ENCODE data around the gene PROB1. TPM values are rescaled to one million over a fixed set of nuclear protein-coding genes. Genes with fewer than 3 reads are reported as not detected.
"Not testable (repeated sequence)": the region's sequence is repeated elsewhere in the genome, so short reads cannot be mapped to it uniquely, and the experiment has no call there.

Gene PROB1, protein sequence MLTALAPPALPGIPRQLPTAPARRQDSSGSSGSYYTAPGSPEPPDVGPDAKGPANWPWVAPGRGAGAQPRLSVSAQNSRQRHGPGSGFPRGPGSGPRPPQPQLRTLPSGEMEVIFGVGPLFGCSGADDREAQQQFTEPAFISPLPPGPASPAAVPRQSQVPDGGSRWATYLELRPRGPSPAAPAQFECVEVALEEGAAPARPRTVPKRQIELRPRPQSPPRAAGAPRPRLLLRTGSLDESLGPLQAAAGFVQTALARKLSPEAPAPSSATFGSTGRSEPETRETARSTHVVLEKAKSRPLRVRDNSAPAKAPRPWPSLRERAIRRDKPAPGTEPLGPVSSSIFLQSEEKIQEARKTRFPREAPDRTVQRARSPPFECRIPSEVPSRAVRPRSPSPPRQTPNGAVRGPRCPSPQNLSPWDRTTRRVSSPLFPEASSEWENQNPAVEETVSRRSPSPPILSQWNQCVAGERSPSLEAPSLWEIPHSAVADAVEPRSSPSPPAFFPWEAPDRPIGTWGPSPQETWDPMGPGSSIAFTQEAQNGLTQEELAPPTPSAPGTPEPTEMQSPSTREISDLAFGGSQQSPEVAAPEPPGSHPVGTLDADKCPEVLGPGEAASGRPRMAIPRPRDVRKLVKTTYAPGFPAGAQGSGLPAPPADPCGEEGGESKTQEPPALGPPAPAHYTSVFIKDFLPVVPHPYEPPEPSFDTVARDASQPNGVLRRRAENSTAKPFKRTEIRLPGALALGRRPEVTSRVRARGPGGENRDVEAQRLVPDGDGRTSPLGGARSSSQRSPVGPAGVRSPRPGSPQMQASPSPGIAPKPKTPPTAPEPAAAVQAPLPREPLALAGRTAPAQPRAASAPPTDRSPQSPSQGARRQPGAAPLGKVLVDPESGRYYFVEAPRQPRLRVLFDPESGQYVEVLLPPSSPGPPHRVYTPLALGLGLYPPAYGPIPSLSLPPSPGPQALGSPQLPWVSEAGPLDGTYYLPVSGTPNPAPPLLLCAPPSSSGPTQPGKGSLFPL
- polyA plus RNA-seq: 2.1 TPM
- long read RNA-seq, donor 1: 0 reads
- long read RNA-seq, donor 2, full-length matches to known transcripts: 4 of 4 reads
- long read RNA-seq, donor 2, partial matches to known transcripts: 0 of 4 reads
- long read RNA-seq, donor 2, other reads (novel, unspliced or antisense): 0 of 4 reads
- long read RNA-seq, donor 3, full-length matches to known transcripts: 4 of 4 reads
- long read RNA-seq, donor 3, partial matches to known transcripts: 0 of 4 reads
- long read RNA-seq, donor 3, other reads (novel, unspliced or antisense): 0 of 4 reads
- long read RNA-seq, donor 4: 0 reads
- long read RNA-seq, donor 5, full-length matches to known transcripts: 2 of 2 reads
- long read RNA-seq, donor 5, partial matches to known transcripts: 0 of 2 reads
- long read RNA-seq, donor 5, other reads (novel, unspliced or antisense): 0 of 2 reads
- long read RNA-seq, donor 6, full-length matches to known transcripts: 2 of 2 reads
- long read RNA-seq, donor 6, partial matches to known transcripts: 0 of 2 reads
- long read RNA-seq, donor 6, other reads (novel, unspliced or antisense): 0 of 2 reads
- long read RNA-seq, donor 7, full-length matches to known transcripts: 1 of 1 reads
- long read RNA-seq, donor 7, partial matches to known transcripts: 0 of 1 reads
- long read RNA-seq, donor 7, other reads (novel, unspliced or antisense): 0 of 1 reads
- long read RNA-seq, donor 8, full-length matches to known transcripts: 7 of 7 reads
- long read RNA-seq, donor 8, partial matches to known transcripts: 0 of 7 reads
- long read RNA-seq, donor 8, other reads (novel, unspliced or antisense): 0 of 7 reads
- long read RNA-seq, donor 9, full-length matches to known transcripts: 1 of 1 reads
- long read RNA-seq, donor 9, partial matches to known transcripts: 0 of 1 reads
- long read RNA-seq, donor 9, other reads (novel, unspliced or antisense): 0 of 1 reads
- long read RNA-seq, donor 10, full-length matches to known transcripts: 4 of 4 reads
- long read RNA-seq, donor 10, partial matches to known transcripts: 0 of 4 reads
- long read RNA-seq, donor 10, other reads (novel, unspliced or antisense): 0 of 4 reads
- long read RNA-seq, donor 11: 0 reads

DNA sequence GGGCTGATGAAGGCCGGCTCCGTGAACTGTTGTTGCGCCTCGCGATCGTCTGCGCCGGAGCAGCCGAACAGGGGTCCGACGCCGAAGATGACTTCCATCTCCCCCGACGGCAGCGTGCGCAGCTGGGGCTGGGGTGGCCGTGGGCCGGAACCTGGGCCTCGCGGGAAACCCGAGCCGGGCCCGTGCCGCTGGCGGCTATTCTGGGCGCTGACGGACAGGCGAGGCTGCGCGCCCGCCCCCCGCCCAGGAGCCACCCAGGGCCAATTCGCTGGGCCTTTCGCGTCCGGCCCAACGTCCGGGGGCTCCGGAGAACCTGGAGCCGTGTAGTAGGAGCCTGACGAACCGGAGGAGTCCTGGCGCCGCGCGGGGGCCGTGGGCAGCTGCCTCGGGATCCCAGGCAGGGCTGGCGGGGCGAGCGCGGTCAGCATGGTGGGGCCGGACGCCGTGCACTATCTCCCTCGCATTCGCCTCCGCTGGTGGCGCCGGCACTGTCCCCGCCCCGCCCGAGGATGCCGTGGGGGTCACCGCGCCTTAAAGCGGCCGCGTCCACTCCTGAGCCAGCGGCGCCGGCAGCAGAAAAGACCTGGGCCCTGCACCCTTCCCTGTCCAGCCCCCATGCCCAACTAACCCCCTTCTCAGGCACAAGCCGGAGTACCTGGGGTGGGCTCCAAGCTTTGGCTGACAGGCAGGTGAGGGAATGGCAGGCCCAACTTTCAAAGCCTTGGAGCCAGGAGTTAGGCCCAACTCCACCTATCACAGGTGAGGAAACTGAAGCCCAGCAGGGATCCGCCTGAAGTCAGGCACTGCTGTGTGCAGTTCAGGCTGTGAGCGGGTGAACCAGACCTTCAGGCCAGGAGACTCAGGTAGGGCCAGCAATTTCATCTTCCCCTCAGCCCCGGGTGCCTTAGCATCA is at the start of gene PROB1:
Gene PROB1 (minus strand): TSS at position 451 of the 913 bp plus-strand sequence. CDS start 23 bp downstream, at position 428.
- Histone ChIP-seq H3K27ac (ENCODE audit: low read length) (no peak within 1 kb of the TSS), H3K4me3 (ENCODE audit: low read length) (peak within 1 kb of the TSS; percentile 21), H3K36me3 (ENCODE audit: control insufficient read depth, insufficient read depth, low read length) (no peaks in the 10 kb centered on the region), H3K4me1 (ENCODE audit: control insufficient read depth, insufficient read depth, low read length) (peaks cover 17% of the 10 kb centered on the region), H3K9me3 (ENCODE audit: control insufficient read depth, low read depth, low read length) (peaks cover 6% of the 10 kb centered on the region), H3K27me3 (ENCODE audit: control insufficient read depth, insufficient read depth, low read length) (peaks cover 43% of the 10 kb centered on the region)
- WGBS (ENCODE audit: insufficient coverage, low lambda C conversion rate): no CpG with 5 or more reads among the region's 76 CpGs
- no peak for DNase-seq

DNA sequence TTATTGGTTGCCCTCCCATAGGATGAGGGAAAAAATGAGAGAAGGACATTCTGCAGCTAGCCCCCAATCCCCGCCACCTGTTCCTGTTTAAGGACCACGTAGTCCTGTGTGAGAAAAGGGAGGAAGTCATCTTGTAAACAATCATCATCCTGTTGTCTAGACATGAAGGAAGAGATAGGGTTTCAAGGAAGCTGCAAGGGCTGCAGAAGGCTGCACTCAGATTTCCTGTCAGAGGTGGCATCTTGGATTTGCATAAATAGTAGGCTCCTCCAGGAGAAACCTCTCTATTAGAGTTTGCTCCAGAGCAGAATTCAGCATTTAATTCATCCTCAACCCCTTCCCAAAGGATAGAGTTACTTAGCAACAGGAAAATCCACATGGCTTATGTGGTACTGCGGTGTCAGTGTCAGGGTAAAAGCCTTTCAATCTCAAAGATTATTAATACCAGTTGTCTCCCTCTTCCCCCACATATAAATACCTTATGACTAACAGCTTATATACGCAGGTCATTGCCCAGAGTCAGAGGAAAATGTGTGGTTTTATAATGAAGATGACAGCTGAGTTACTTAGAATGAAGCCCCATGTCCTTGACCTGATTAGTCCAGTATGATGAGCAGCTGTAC is 49.0 kb upstream of the PROB1 start:
- Histone ChIP-seq H3K36me3 (ENCODE audit: control insufficient read depth, insufficient read depth, low read length) (no peaks in the 10 kb centered on the region), H3K4me3 (ENCODE audit: low read length) (no peak overlapping the region), H3K9me3 (ENCODE audit: control insufficient read depth, low read depth, low read length) (no peaks in the 10 kb centered on the region), H3K27me3 (ENCODE audit: control insufficient read depth, insufficient read depth, low read length) (peaks cover 2% of the 10 kb centered on the region), H3K4me1 (ENCODE audit: control insufficient read depth, insufficient read depth, low read length) (peaks cover 5% of the 10 kb centered on the region), H3K27ac (ENCODE audit: low read length) (no peak overlapping the region)
- no CpG with 5 or more reads among the region's 4 CpGs for WGBS (ENCODE audit: insufficient coverage, low lambda C conversion rate)
- DNase-seq: no peak

DNA sequence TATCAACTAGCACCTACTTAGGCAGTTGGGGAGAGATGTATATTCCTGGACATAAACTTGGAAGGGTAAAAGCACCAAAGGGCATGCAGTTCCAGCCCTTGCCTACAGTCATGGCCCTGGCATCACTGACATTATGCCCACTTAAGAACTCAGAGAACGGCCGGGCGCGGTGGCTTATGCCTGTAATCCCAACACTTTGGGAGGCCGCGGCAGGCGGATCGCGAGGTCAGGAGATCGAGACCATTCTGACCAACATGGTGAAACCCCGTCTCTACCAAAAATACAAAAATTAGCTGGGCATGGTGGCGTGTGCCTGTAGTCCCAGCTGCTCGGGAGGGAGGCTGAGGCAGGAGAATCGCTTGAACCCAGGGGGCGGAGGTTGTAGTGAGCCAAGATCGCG is 45.5 kb upstream of the PROB1 start:
- no CpG with 5 or more reads among the region's 17 CpGs for WGBS (ENCODE audit: insufficient coverage, low lambda C conversion rate)
- DNase-seq; H3K9me3 ChIP-seq (ENCODE audit: control insufficient read depth, low read depth, low read length): not testable (repeated sequence)

GRCh38 chr5:139439013-139439903 is 44.4 kb upstream of the PROB1 start, which contains the start of gene DNAJC18:
Gene DNAJC18 (minus strand): TSS chr5:139439525. CDS start chr5:139439445, 80 bp downstream.
- Histone ChIP-seq H3K4me1 (ENCODE audit: control insufficient read depth, insufficient read depth, low read length) (peaks cover 13% of the 10 kb centered on the region), H3K27ac (ENCODE audit: low read length) (peak within 1 kb of the TSS; percentile 86), H3K36me3 (ENCODE audit: control insufficient read depth, insufficient read depth, low read length) (no peaks in the 10 kb centered on the region), H3K9me3 (ENCODE audit: control insufficient read depth, low read depth, low read length) (no peaks in the 10 kb centered on the region), H3K4me3 (ENCODE audit: low read length) (peak within 1 kb of the TSS; percentile 65), H3K27me3 (ENCODE audit: control insufficient read depth, insufficient read depth, low read length) (no peaks in the 10 kb centered on the region)
- no CpG with 5 or more reads among the region's 49 CpGs for WGBS (ENCODE audit: insufficient coverage, low lambda C conversion rate)
- DNase-seq: peak; percentile 89 to 93

More for the DNA sequence above, 45.5 kb upstream of the PROB1 start:
- not testable (repeated sequence) for H3K27ac ChIP-seq (ENCODE audit: low read length); H3K27me3 ChIP-seq (ENCODE audit: control insufficient read depth, insufficient read depth, low read length); H3K36me3 ChIP-seq (ENCODE audit: control insufficient read depth, insufficient read depth, low read length); H3K4me3 ChIP-seq (ENCODE audit: low read length)
- H3K4me1 ChIP-seq (ENCODE audit: control insufficient read depth, insufficient read depth, low read length): peaks cover 13% of the 10 kb centered on the region

DNA sequence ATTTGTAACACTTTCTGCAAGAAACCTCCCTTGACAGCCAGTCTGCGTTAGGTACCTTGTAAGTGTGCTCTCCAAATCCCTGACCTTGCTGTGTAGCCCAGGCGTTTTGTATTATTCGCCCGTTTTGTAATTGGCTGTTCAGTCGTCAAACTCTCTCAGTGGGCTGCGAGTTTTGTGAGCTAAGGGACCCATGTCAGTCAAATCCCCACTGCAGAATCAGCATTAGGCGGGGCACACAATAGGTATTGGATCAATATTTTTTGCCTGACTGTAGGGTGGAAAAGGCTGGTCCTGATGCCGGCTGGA is 43.8 kb upstream of the PROB1 start:
- Histone ChIP-seq H3K9me3 (ENCODE audit: control insufficient read depth, low read depth, low read length) (no peaks in the 10 kb centered on the region), H3K27me3 (ENCODE audit: control insufficient read depth, insufficient read depth, low read length) (no peaks in the 10 kb centered on the region), H3K27ac (ENCODE audit: low read length) (peak overlapping the region; percentile 41), H3K4me1 (ENCODE audit: control insufficient read depth, insufficient read depth, low read length) (peaks cover 13% of the 10 kb centered on the region), H3K4me3 (ENCODE audit: low read length) (peak overlapping the region; percentile 65), H3K36me3 (ENCODE audit: control insufficient read depth, insufficient read depth, low read length) (no peaks in the 10 kb centered on the region)
- no peak for DNase-seq
- WGBS (ENCODE audit: insufficient coverage, low lambda C conversion rate): no CpG with 5 or more reads among the region's 8 CpGs

- H3K36me3 ChIP-seq (ENCODE audit: control insufficient read depth, insufficient read depth, low read length): peaks cover 2% of the 10 kb centered on the region
- no peak overlapping the region for H3K27ac ChIP-seq (ENCODE audit: low read length)
- no peaks in the 10 kb centered on the region for H3K9me3 ChIP-seq (ENCODE audit: control insufficient read depth, low read depth, low read length)
- no peak for DNase-seq
- no peak overlapping the region for H3K4me3 ChIP-seq (ENCODE audit: low read length)
- peaks cover 13% of the 10 kb centered on the region for H3K4me1 ChIP-seq (ENCODE audit: control insufficient read depth, insufficient read depth, low read length)
- no CpG with 5 or more reads among the region's 3 CpGs for WGBS (ENCODE audit: insufficient coverage, low lambda C conversion rate)
- H3K27me3 ChIP-seq (ENCODE audit: control insufficient read depth, insufficient read depth, low read length): no peaks in the 10 kb centered on the region
Measured at GRCh38 chr5:139435676-139436075, 40.8 kb upstream of the PROB1 start.

DNA sequence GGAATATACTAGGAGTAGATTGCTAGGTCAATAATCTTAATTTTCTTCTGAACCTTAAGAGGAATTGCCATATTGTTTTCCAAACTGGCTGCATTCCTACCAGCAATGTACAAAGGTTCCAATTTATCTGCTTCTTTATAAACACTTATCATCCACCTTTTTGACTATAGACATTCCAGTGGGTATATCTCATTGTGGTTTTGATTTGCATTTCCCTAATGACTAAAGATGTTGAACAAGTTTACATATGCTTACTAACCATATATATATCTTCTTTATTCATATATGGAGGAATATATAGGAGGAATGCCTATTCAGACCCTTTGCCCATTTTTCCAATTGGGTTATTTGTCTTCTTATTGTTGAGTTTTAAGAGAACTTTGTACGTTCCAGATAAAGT is 36.8 kb upstream of the PROB1 start:
- no peaks in the 10 kb centered on the region for H3K4me1 ChIP-seq (ENCODE audit: control insufficient read depth, insufficient read depth, low read length)
- peaks cover 5% of the 10 kb centered on the region for H3K36me3 ChIP-seq (ENCODE audit: control insufficient read depth, insufficient read depth, low read length)
- no peak overlapping the region for H3K4me3 ChIP-seq (ENCODE audit: low read length)
- H3K27me3 ChIP-seq (ENCODE audit: control insufficient read depth, insufficient read depth, low read length): no peaks in the 10 kb centered on the region
- WGBS (ENCODE audit: insufficient coverage, low lambda C conversion rate): no CpG with 5 or more reads among the region's 1 CpG
- no peak for DNase-seq
- no peak overlapping the region for H3K27ac ChIP-seq (ENCODE audit: low read length)
- H3K9me3 ChIP-seq (ENCODE audit: control insufficient read depth, low read depth, low read length): no peaks in the 10 kb centered on the region

Data from large intestine (tissue), 12 donors.